HG02840 (cell line): ENCODE results near the gene KPNA1.

Experiments
- ATAC-seq: cut with Tn5 transposase; IDR thresholded peaks from one replicate; pipeline ENCODE4 v1.9.1; 2021; ENCODE audit warnings: mild to moderate bottlenecking, moderate library complexity, moderate number of reproducible peaks; ENCODE audit not compliant: unreplicated experiment, low FRiP score

The KPNA1 gene

DNA sequence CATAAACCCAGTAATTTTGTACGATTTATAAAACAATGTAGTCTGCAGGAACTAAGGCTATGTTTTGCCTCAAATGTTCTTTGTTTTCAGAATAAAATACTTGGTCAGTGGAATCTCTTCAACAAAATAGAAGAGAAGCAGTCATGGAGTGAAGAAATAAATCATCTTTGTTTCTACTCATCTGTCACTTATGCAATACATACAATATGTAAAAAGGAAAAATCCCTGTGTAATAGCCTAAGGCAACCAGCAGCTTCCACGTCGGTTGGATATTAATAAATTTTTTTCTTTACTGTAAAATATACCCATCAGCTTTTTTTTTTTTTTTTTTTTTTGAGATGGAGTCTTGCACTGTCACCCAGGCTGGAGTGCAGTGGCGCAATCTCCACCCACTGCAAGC lies 93.6 kb downstream of the KPNA1 start:
- ATAC-seq, result no peak

DNA sequence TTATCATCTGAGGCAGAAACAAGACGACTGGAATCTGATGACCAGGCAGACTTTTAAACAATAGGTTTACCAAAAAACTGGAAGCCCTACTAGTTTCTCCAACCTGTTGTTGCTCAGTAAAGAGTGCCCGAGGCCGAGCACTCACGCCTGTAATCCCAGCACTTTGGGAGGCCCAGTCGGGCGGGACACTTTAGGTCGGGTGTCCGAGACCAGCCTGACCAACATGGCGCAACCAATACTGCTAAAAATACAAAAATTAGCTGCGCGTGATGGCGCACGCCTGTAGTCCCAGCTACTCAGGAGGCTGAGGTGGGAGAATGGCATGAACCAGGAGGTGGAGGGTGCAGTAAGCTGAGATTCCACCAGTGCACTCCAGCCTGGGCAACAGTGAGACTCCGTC lies 97.8 kb downstream of the KPNA1 start:
- no peak for ATAC-seq

- ATAC-seq, result peak; percentile 93
Measured at GRCh38 chr3:122415762-122416654, 98.7 kb downstream of the KPNA1 start, which contains the start of gene WDR5B. TSS of gene WDR5B (minus strand) at chr3:122416062. CDS start at chr3:122415528, 534 bp downstream.

DNA sequence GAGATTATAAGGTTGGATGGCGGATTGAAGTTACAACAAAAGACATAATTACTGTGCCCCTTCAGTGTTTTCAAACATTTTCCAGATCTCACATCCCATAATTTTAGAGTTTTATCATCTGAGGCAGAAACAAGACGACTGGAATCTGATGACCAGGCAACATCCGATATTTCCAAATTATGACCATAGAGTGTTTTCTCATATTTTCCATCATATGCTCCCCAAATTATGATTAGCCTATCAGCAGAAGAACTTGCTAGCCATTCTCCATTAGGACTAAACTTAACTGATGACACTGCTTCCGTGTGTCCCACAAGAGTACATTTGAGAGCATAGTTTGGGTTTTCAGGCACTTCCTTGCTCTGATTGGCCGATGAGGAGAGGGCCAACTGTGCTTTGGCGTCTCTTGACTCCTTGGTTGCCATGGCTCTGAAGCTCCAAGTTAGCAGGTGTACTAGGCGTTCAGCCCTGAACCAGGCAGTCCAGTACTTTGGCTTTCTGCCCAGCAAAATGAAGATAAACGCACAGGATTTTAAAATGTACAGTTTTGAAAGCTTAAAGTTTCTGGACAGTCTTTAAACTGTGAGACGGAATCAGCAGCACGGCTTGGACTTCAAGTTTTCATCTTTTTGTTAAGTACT lies 99.5 kb downstream of the KPNA1 start:
- ATAC-seq, result no peak

DNA sequence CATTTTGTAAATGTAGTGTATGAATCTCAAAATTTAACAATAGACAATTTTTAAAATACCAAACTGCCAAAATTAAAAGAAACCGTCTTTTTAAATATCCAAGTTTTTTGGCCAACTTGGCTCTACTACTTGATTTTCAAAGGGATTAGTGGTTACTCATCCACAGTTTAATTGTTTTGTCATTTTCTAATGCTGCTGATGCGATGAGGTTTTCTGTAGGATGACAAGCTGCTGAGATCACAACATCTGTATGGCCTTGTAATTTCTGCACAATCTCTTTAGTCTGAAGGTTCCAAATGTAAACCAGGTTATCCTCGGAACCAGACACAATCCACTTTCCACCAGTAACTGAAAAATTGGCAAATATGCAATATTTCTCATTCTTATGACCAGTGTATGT lies 100.3 kb downstream of the KPNA1 start:
- ATAC-seq, result no peak

GRCh38 chr3:122410639-122411038 lies 104.1 kb downstream of the KPNA1 start:
- ATAC-seq, result no peak

DNA sequence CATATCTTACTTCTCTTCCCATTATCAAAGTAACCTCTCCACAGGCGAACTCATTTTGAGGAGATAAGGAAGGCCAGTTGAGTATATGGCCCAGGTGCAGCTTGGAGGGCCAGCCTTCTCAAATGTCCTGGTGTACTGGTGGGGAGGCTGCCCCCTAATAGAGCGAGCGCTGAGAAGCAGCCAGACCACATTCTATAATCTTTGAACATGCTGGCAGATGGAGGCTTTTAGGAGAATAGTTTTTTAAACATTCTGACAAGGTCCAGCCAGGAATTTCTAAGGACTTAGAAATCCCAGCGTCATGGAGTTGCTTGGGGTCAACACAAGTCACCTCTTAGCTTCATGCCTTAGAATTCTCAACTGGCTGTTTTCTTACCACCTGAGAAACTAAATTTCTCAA lies 104.6 kb downstream of the KPNA1 start:
- ATAC-seq, result no peak

DNA sequence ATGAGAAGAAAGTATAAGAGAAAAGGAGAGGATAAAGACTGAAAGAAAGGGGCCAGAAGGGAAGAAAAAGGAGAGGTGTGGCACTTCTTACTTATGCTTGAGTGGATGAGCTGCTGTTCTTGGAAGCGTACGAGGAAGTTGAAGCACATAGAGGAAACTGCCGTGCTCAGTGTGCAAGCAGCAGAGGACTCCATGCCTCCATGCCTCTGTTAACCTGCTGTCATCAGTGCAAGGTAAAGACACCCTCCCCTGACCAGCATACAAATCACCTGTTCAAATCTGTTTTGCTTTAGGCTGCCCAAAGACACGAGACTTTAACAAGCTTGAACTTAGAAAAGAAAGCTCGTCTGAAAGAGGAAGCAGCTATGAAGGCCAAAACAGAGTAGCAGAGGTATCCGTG lies 105.3 kb downstream of the KPNA1 start:
- ATAC-seq, result no peak

- ATAC-seq, result no peak
Measured at GRCh38 chr3:122407946-122408345, 106.8 kb downstream of the KPNA1 start.

DNA sequence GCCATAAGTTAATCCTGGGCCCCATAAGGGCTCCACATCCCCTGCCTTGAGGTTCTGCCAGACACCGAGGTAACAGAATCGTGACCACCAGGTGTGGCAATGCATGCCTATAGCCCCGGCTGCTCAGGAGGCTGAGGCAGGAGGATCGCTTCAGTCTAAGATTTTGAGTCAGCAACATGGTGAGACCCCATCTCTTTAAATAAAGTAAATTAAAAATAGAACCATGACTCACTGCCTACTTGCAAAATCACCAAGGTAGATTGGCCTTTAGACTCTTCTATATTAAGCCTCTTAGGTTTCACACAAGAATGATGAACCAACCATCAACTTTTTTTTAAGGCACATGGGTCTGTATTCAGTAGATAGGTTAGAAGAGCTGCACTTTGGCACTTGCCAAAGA lies 108.5 kb downstream of the KPNA1 start:
- ATAC-seq, result no peak

DNA sequence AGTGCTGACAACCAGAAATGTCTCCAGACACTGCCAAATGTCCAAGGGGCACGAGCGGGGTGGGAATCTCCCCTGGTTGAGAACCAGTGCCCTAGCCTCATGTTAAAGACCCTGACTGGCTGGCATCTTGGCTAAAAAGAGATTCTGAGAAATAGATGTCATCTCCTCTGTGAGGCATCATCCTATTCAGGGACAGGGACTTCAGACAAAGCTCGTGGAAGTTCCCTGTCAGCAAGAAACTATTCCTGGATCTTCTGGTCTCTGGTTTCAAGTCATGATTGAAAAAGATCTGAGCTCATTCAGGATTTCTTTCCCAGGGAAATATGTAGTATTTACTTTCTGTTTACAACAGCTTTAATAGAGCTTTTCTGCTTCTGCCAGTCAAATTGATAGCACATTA lies 109.7 kb downstream of the KPNA1 start:
- ATAC-seq, result no peak

DNA sequence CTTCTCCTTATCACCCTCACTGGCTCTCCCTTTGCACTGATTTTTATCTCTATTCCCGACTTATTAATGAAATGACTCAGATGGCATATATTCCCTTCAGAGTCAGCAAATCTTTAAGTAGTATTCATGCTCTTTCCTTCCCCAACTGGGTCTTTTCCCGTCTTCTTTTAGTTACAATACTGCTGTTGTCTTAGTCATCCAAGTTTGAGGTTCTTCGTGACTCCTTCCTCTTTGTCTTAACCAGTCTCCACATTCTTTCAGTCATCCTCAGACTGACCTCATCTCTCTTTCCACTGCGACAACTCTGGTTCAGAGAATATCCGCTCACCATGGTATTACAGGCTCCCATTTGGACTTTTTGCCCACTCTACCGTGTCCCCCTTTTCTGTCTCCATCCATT lies 111.2 kb downstream of the KPNA1 start:
- no peak for ATAC-seq

GRCh38 chr3:122398920-122399319 lies 115.8 kb downstream of the KPNA1 start:
- ATAC-seq, result no peak

GRCh38 chr3:122397201-122397600 lies 117.5 kb downstream of the KPNA1 start:
- no peak for ATAC-seq

DNA sequence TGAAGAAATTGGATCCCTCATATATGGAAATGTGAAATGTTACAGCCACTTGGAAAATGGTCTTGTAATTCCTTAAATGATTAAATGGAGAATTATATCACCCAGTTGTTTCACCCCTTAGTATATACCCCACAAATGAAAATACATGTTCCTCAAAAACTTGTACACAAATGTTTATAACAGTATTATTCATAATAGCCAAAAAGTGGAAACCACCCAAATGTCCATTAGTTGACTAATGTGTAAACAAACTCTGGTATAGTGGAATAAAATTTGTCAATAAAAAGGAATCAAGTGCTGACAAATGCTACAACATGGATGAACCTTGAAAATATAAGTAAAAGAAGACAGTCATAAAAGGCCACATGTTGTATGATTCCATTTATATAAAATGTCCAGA lies 118.2 kb downstream of the KPNA1 start:
- ATAC-seq, result no peak

DNA sequence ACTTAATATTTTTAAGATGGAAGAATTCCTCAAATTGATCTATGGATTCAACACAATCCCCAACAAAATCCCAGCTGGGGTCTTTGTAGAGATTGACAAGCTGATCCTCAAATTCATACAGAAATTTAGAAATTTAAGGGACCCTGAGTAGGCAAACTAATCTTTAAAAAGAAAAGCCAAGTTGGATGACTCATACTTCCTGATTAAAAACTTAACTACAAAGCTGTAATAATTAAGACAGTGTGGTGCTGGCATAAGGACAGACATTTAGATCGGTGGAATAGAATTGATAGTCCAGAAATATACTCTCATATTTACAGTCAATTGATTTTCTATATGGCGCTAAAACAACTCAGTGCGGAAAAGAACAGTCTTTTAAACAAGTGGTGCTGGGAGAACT lies 119.2 kb downstream of the KPNA1 start:
- no peak for ATAC-seq

- ATAC-seq, result no peak
Measured at GRCh38 chr3:122394173-122394572, 120.6 kb downstream of the KPNA1 start.

DNA sequence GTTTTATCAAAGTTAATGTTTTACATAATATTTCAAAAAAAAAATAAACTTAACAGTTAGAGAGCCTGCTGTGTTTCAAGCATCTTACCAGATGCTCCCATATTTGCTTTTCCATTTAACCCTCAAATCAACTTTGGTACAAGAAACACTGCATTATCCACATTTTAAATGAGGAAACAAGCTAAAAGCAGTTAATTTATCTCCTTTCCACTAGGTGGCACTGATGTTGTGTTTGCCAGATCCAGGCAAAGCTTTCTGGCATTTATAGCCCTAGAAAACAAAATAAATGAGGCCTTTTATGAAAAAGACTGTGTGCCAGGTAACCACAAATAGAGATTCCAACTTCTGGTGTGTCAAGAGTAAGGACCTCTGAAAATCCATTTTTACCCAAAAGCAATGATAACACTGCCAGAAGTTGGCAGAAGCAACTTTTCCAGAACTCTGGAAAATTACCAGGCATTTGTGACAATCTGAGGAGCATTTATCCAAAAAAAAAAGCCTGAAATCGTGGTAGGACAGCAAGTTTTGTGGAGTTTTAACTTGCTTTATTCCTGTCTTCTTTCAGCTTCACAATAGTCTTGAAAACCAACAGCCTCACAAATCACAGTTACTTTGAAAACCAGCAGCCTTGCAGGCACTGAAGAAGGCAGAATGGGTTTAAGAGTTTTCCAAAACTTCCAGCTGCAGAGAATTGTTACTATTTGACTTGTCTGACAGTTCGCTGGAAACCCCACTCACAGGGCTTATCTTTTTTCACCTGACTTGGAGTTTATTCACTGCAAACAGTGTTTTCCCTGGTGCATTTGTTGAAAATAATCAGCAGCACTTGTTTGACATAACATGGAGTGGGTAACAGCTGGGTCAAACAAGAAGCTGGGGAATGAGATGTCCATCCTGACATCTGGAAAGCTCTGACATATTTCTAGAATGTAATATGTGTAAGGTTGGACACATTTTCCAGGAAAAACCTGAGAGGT lies 121.6 kb downstream of the KPNA1 start:
- ATAC-seq, result no peak

- no peak for ATAC-seq
Measured at GRCh38 chr3:122391681-122392446, 122.9 kb downstream of the KPNA1 start.

DNA sequence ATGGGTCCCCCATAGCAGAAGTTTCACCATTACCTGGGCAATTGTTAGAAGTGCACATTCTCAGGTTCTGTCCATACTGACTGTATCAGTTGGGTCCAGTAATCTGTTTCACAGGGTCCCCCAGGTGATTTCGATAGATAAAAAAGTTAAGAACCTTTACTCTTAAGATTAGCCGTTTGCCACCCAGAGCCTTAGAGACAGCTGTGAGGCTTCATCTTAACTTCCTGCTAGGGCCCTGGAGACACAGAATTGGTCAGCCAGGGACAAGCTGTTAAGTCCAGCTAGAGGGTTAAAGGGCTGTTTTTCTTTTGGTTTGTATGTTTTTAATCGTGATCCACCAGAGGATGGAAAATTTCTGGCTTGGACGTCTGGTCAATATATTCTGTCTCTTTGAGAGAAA lies 124.1 kb downstream of the KPNA1 start:
- no peak for ATAC-seq
